ENCODE measurements around the gene GRIK4.
"Not testable (repeated sequence)": the region's sequence is repeated elsewhere in the genome, so short reads cannot be mapped to it uniquely, and the experiment has no call there.

The GRIK4 gene

GRCh38 chr11:120611581-120611980 is 100.0 kb downstream of the GRIK4 start:
- DNase-seq: no peak

GRCh38 chr11:120612513-120613263 is 101.1 kb downstream of the GRIK4 start:
- no peak for DNase-seq

DNA sequence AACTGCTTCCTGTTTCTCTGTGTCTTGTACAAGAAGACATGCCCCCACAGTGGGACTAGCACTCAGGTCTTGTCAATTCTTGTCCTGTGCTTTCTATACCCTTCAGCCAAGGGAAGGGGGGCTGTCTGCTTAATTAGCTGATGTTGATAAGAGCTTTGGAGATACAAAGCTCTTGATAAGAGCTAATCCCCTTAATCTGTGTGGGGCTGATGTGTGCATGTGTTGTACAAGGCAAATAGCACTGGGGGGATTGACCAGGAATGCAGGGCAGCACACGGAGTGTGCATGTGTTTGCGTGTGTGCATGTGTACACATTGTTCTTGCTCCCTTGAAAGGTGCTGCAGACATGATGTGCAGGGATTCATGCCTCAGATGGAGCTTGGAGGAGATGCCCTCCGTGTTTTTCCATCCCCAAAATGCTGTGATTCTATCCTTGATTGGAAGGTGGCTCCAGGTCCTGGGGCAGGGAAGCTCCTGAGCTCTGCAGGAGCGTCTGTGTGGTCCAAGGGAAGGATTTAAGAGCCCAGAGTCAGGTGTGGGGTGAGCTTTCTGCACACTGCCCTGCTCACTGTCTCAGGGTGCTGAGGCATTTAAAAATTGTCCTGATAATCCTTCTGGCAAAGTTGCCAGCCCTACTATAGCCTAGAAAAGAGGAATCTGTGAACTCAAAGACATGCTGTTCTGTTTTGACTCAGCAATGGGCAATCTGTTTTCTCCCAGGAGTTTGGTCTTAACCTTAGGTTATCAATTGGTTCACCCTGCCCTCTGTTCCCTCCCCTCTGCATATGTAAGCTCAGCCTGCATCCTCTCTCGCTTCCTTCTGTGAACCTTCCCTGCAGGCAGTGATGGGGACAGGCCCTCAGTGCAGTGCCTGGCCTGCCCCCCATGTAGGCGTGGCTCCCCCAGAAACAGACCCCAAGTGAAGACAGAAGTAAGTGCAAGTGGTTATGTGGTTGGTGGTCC is 102.0 kb downstream of the GRIK4 start:
- DNase-seq: no peak

DNA sequence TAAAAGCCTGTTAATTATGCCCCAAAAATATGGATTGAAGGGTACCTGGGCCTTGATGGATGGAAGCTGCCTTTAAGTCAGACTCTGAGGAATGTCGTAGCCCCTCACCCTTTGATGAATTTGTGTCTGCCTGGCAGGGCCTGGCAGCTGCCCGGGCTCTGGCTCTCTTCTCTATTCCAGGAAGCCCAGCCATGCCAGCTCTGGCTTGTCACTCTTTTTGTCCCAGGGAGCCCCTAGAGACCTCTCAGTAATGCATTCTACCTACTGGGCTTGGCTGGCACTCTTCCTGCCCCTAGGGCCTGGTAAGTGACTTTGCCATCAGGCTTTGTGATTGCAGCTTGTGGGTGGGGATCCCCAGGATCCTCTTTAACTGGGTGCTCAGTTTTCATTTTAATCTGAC is 103.8 kb downstream of the GRIK4 start:
- no peak for DNase-seq

- no peak for DNase-seq
Measured at GRCh38 chr11:120618399-120618798, 106.9 kb downstream of the GRIK4 start.

DNA sequence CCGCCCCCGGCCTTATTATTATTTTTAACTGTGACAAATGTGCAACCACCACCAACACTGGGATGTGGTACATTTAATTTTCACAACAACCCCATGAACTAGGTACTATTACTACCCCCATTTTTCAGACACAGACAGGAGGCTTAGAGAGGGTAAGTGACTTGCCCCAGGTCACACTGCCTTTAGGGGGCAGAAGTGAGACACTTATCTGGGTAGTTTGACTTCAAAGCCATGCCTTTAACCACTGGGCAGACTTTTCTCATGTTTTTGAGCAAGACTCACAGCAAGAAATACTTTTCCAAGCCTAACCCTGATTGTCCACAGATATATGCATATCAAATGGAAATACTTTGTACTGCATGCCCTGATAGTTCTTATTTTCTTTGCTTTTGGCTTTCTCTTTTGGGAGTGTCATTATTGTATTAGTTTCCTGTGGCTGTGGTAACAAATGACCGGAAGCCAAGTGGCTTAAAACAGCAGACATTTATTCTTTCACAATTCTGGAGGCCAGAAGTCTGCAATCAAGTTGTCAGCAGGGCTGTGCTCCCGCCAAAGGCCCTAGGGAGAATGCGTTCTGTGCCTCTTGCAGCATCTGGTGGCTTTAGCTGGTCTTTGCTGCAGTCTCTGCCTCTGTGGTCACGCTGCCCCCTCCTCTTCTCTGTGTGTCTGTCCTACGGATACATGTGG is 110.8 kb downstream of the GRIK4 start:
- no peak for DNase-seq

GRCh38 chr11:120624992-120625391 is 113.4 kb downstream of the GRIK4 start:
- DNase-seq: not testable (repeated sequence)

DNA sequence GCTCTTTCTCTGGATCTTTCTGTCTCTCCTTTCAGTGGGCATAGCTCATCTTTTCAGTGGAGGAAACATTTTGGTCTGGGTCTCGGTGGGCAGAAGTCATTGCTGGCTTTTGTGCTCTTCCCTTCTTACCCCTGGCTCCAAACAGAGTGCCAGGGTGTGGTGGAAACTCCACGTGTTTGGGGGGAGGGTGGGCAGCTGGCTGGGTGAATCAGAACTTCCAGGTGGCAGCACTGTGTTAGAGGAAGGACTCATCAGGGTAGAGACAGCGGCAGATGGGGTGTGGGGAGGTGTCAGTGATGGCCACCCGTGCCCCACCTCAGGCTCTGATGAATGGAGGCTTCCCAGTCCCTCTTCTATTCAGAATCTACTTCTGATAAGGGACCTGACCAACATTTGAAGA is 114.0 kb downstream of the GRIK4 start:
- no peak for DNase-seq

- no peak for DNase-seq
Measured at GRCh38 chr11:120626791-120627190, 115.2 kb downstream of the GRIK4 start.

DNA sequence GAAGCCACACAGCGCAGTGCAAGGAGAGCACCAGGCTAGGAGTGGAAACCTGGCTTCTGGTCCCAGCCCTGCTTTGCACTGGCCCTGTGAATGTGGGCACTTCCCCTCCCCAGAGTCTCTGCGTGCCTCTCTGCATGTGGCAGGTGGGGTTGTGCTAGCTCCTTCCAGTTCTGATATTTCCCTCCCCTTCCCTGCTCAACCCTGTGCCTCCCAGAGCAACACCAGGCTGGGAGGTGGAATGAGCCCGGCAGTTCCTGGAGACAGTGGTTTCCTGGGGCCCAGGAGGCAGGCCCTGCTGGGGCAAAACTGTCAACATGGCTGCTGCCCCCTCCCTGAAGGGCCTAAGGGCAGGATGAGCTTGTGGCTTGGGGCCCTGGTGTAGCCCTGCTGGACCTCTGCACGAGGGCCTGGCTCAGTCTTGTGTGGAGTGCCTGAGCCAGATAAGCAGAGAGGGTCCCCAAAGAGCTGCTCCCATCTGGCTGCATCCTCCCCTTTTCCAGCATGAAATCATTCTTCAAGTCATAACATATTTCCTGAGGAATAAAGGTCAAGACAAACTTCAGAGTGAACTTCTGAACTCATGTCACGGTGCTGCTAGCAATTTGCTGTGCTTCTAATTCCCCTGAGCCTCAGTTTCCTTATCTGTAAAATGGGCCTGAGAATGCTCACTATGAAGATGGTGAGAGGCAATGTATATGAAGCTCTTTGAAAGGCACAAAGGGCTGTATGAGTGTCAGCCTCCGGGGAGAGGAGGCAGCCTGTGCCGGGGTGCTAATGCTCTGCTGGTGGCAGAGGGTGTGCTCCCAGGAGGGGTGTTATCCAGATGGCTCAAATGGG is 116.0 kb downstream of the GRIK4 start:
- DNase-seq: no peak

- DNase-seq: no peak
Measured at GRCh38 chr11:120629407-120630080, 118.0 kb downstream of the GRIK4 start.

DNA sequence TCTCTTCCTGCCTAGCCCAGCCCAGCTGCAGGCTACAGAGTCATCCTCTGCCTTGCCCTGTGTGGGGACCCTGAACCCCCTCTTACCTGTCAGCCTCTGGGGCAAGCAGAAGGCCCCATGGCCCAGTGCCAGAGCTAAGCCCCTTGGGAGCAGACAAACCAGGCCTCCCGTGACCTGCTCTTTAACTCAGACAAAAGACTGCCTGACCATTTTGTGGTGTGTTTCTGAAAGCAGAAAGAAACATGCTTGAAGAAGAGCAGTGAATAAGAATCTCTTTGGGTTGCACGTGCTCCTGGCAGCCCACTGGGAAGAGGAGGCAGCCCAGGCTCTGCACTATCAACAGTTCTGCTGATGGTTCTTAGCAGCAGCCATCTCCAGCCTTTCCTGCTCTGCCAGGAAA is 118.6 kb downstream of the GRIK4 start:
- DNase-seq: no peak

DNA sequence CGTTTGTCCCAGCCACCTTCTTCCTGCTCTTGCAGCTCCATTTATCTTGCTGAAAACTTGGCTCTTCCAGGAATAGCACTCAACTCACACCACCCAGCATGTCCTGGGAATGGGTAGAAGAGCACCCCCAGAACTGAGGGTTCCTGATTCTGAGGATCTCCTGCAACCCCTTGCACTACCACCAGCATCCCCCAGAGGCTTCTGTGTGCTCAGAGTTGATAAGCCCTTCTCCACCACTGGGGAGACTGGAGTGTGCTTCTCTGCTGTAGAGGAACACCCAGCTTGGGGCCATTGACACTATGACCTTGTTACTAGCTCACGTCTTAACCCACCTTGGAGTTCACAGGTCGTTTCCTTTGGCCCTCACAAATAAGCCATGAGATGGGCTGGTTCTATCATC is 121.0 kb downstream of the GRIK4 start:
- no peak for DNase-seq

DNA sequence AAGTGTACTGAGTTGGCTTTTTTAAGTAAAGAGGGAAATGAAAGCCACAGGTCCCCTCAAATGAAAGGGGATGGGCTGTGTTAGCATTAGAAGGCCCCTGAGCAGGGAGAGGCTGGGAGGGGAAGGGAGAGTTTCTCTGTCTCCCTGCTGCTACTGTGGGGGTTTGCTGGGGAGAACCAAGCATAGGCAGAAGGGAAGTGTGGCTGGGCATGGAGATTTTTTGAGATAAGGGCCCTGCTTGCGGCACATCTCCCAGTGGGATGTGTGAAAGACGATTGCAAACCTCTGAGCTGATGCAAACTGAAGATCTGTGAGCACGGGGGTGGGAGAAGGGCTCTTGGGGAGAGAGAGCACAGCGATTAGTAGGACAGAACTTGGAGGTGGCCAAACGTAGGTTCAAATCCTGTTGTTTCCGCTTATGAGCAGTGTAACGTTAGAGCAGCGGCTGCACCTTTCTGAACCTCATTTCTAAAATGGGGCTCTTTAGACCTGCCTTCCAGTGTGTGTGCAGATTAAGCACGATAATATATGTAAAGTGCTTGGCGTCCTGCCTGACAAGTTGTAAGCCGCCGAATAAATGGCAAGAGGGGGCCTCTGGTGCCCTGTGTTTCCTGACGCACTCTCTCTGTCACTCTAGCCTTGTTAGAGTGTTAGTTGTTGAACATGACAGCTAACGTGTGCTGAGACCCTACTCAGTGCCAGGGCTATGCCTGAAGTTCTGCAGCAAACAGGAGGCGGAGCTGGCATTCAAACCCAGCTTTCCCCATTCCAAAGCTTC is 122.3 kb downstream of the GRIK4 start:
- no peak for DNase-seq

DNA sequence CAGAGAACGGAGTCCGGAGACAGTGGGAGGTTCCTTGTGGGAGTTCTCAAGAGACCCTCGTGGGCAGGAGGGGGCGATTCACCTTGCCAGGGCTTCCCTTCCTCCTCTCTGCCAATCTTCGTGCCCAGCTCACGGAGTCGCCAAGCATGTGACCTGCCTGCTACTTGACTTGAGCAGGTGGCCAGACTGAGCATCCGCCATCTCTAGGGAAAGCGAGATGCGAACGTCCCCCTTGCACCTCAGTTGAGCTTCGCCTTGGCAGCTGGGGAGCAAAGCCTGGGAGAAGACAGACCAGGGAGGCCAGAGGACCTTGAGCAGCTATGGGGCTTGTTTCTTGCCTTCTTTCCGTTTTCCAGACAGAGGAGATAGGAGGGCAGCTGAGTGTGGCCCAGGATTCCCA is 123.2 kb downstream of the GRIK4 start:
- DNase-seq: no peak

GRCh38 chr11:120635136-120635810 is 123.7 kb downstream of the GRIK4 start:
- no peak for DNase-seq

DNA sequence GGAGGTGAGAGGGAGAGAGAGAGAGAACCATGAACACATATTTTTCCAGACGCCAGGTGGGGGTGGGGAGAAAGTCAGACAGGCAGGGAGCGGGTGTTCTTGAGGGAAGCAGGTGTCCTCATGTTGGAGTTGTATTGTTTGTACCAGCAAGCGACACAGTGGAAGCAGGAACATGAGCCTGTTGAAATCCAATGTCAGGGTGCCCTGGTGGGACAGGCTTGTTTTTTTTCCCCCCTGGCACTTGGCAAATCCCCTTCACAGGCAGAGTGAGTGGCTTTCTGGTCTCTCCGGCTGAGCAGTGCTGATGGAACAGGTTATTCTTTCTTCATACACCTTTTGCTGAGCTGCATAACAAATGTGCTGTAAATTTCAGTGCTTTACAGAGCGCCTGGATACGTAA is 125.6 kb downstream of the GRIK4 start:
- DNase-seq: no peak

- no peak for DNase-seq
Measured at GRCh38 chr11:120642196-120642894, 130.8 kb downstream of the GRIK4 start.

- DNase-seq: no peak
Measured at GRCh38 chr11:120643284-120643683, 131.7 kb downstream of the GRIK4 start.

- DNase-seq: no peak
Measured at GRCh38 chr11:120645639-120646038, 134.1 kb downstream of the GRIK4 start.
